Psoas muscle (tissue), 8 donors: ENCODE measurements around the gene POU3F1. TPM values are rescaled to one million over a fixed set of nuclear protein-coding genes. Genes with fewer than 3 reads are reported as not detected.

Experiments
- ATAC-seq, 4 donors: fragments of 200-7000 bp; cut with Tn5 transposase; one replicate each; pipeline ENCODE4 v1.9.1; 2020; ENCODE audit warnings: moderate library complexity in 3 of 4, mild to moderate bottlenecking in 2 of 4
- DNase-seq, 2 donors: peaks; one replicate each; pipeline ENCODE4 v3.0.0-alpha.2; 2020
- H3K27ac ChIP-seq: fragments of 200-600 bp; one replicate; pipeline ENCODE4 v1.8.0; 2022
- H3K27me3 ChIP-seq, 3 donors: fragments of 200-600 bp in 1 of 3; one replicate each; pipeline versions ENCODE4 v1.6.1 to v1.8.0; 2013 to 2022; ENCODE audit warnings: low read length in 2 of 3, mild to moderate bottlenecking in 2 of 3, moderate library complexity in 1 of 3; ENCODE audit not compliant: insufficient read depth in 3 of 3
- H3K36me3 ChIP-seq, 2 donors: fragments of 200-600 bp in 1 of 2; one replicate each; pipeline versions ENCODE4 v1.6.1 to v1.8.0; 2013 to 2022; ENCODE audit warnings: low read depth in 1 of 2, mild to moderate bottlenecking in 1 of 2, moderate library complexity in 1 of 2; ENCODE audit not compliant: insufficient read depth in 1 of 2
- H3K4me1 ChIP-seq: fragments of 200-600 bp; one replicate; pipeline ENCODE4 v1.8.0; 2022
- H3K4me3 ChIP-seq: fragments of 200-600 bp; one replicate; pipeline ENCODE4 v1.8.0; 2022; ENCODE audit warnings: mild to moderate bottlenecking
- H3K9me3 ChIP-seq: fragments of 200-600 bp; one replicate; pipeline ENCODE4 v1.8.0; 2022
- CTCF ChIP-seq: fragments of 200-600 bp; IDR thresholded peaks from one replicate; pipeline ENCODE4 v1.8.0; 2022; ENCODE audit warnings: antibody characterized with exemption
- WGBS, 3 donors: extraction: QIAGEN DNeasy Blood & Tissue Kit; methylation state at CpG; one replicate each; pipeline versions ENCODE4 v1.1.6 to v1.1.7; 2013; 5-methylcytosine and 5-hydroxymethylcytosine counted together
- intact Hi-C, 2 donors: fragments of 100-400 bp; cut with DNase I; formaldehyde crosslinking; loops; one replicate each; pipeline versions ENCODE4 v1.11.0 to v1.14.2; 2022
- polyA plus RNA-seq, 3 donors: library from polyadenylated mRNA; stranded (reverse); fragments of 200-250 nt; gene quantifications; one replicate each; pipeline ENCODE4 v1.2.3, GENCODE V29; 2013
- total RNA-seq, 4 donors: library from RNA; stranded (reverse); fragmentation: NEBNext Ultra II Directional in 2 of 4; extraction: Animal tissue kit (Norgen Biotek cat#: 25700) in 2 of 4; gene quantifications; one replicate each; pipeline versions ENCODE4 v1.2.1 to v1.2.4, GENCODE V29; 2021 to 2023
- donor health status: healthy with polysubstance abuse.
- donor health status: DM: no; HTN: no; CAD: no; lungs with moderate emphysema.
- donor health status: Bipolar disorder and iron deficiency.
- donor health status: healthy.
- donor health status: DM: yes; HTN: yes; CAD: no.
- donor health status: DM: no; HTN: no; CAD: no.
- donor health status: DM: no; HTN: no; CAD: no.
- donor health status: DM: yes; HTN: yes; CAD: no.

The POU3F1 gene
- total and polyA plus RNA-seq, 7 donors: 0.04 to 0.38 (median 0.13) TPM; not detected in 1

GRCh38 chr1:38063616-38064015 is 17.0 kb upstream of the POU3F1 start:
- Histone ChIP-seq H3K4me3 (no peak overlapping the region), H3K4me1 (no peaks in the 10 kb centered on the region), H3K9me3 (no peaks in the 10 kb centered on the region), H3K36me3 (no peaks in the 10 kb centered on the region), H3K27ac (no peak overlapping the region), H3K27me3 (peaks cover 0 to 3% (median 0%) of the 10 kb centered on the region in 3 donors)
- WGBS, 3 donors: 74 to 84% (median 77%) methylated on average over 5 of the region's 5 CpGs
- ATAC-seq (no peak), DNase-seq (no peak)
- intact Hi-C loops: no loop called here
- no peak for TF ChIP-seq CTCF

- DNase-seq (no peak), ATAC-seq (no peak)
- Histone ChIP-seq H3K36me3 (no peaks in the 10 kb centered on the region), H3K9me3 (no peaks in the 10 kb centered on the region), H3K27ac (no peak overlapping the region), H3K4me3 (no peak overlapping the region), H3K4me1 (no peaks in the 10 kb centered on the region), H3K27me3 (peaks cover 0 to 3% (median 0%) of the 10 kb centered on the region in 3 donors)
- TF ChIP-seq CTCF: no peak
- 87 to 90% (median 90%) methylated on average over 6 of the region's 6 CpGs for WGBS, 3 donors
- intact Hi-C loops: no loop called here
These were observed 16.0 kb upstream of the POU3F1 start for GRCh38 chr1:38062361-38063288.

DNA sequence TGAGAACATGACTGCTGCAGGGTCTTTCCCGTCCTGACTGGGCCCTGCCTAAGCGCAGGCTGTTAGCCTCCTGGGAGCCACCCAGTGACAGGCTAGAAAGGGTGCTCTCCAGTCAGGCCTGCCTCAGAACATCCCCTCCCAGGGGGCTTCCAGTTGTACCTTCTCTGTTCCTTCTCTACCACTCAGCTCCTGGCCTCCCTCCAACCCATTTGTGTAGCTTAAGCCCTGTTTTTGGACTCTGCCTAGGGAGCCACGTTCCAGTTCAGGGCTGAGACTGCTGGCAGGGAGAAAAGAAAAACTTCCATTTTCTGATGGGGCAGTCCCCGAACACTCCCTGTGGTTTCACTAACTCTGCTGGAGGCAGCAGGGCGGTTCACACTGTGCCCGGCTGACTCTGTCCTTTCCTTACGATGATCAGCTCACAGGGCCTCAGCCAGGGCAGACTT is 15.3 kb upstream of the POU3F1 start:
- Histone ChIP-seq H3K27ac (no peak overlapping the region), H3K4me1 (no peaks in the 10 kb centered on the region), H3K9me3 (no peaks in the 10 kb centered on the region), H3K4me3 (no peak overlapping the region), H3K27me3 (peaks cover 0 to 3% (median 0%) of the 10 kb centered on the region in 3 donors), H3K36me3 (no peaks in the 10 kb centered on the region)
- intact Hi-C loops: no loop called here
- DNase-seq (no peak), ATAC-seq (no peak)
- TF ChIP-seq CTCF: no peak
- WGBS, 3 donors: 72 to 78% (median 72%) methylated on average over 7 of the region's 7 CpGs

DNA sequence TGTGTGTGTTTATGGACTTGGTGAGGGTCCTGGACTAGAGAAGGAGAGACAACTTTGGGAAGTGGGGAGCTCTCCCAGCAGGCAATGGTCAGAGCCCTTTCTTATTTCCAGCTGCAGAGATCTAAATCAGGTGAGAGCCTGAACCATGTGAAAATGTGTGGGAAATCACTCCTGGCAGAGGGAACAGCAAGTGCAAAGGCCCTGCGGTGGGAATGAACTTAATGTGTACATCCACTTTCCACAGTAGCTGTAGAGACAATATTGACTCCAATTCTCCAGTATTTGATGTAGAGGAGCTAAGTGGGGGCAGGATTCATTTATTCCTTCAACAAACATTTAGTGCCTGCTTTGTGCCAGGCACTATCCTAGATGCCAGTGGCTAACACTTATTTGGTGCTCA is 14.7 kb upstream of the POU3F1 start:
- DNase-seq (no peak), ATAC-seq (no peak)
- intact Hi-C loops: no loop called here
- Histone ChIP-seq H3K27ac (no peak overlapping the region), H3K4me1 (no peaks in the 10 kb centered on the region), H3K4me3 (no peak overlapping the region), H3K27me3 (peaks cover 0 to 3% (median 0%) of the 10 kb centered on the region in 3 donors), H3K36me3 (no peaks in the 10 kb centered on the region), H3K9me3 (no peaks in the 10 kb centered on the region)
- 95 to 100% (median 100%) methylated on average over 1 of the region's 1 CpG for WGBS, 3 donors
- no peak for TF ChIP-seq CTCF
